ENCODE measurements around the gene WDTC1. TPM values are rescaled to one million over a fixed set of nuclear protein-coding genes. Genes with fewer than 3 reads are reported as not detected.

The WDTC1 gene
- total and polyA plus RNA-seq, 4 donors, result 19.8 to 41.0 (median 30.2) TPM

- TF ChIP-seq CTCF (IDR thresholded peaks at IDR 0.05; ENCODE audit: control extremely low read depth, extremely low read depth), result peak; percentile 99
- H3K27me3 ChIP-seq (ENCODE audit: control insufficient read depth in 3 of 3, insufficient read depth in 3 of 3, low read length in 2 of 3), result no peaks in the 10 kb centered on the region
- H3K9ac ChIP-seq (ENCODE audit: insufficient read depth in 1 of 2, low read length in 2 of 2), result peak overlapping the region in 1 of 2 donors; percentile 63
- peaks cover 0 to 55% (median 28%) of the 10 kb centered on the region in 4 donors for H3K36me3 ChIP-seq (ENCODE audit: control insufficient read depth in 4 of 4, insufficient read depth in 4 of 4, low read length in 4 of 4)
- WGBS, 2 donors, result 17 to 32% methylated on average over 5 of the region's 5 CpGs
- H3K4me1 ChIP-seq (ENCODE audit: control insufficient read depth in 5 of 5, insufficient read depth in 5 of 5, low read length in 5 of 5), result peaks cover 4 to 42% (median 13%) of the 10 kb centered on the region in 5 donors
- peak; percentile 94 to 97 (median 97) for DNase-seq
- peak overlapping the region; percentile 50 to 70 for H3K27ac ChIP-seq (ENCODE audit: low read depth in 1 of 2, low read length in 1 of 2)
- ATAC-seq (ENCODE audit: insufficient read depth, low FRiP score), result peak; percentile 87
- H3K9me3 ChIP-seq (ENCODE audit: control insufficient read depth in 4 of 4, insufficient read depth in 3 of 4, low read length in 3 of 4), result no peaks in the 10 kb centered on the region
- no peak overlapping the region for H3K4me3 ChIP-seq
Observed at GRCh38 chr1:27300341-27301051, 66.1 kb downstream of the WDTC1 start.

GRCh38 chr1:27301052-27301422 lies 66.6 kb downstream of the WDTC1 start:
- 78 to 82% methylated on average over 8 of the region's 8 CpGs for WGBS, 2 donors
- H3K27me3 ChIP-seq (ENCODE audit: control insufficient read depth in 3 of 3, insufficient read depth in 3 of 3, low read length in 2 of 3), result no peaks in the 10 kb centered on the region
- DNase-seq (no peak), ATAC-seq (ENCODE audit: insufficient read depth, low FRiP score) (no peak)
- no peak overlapping the region for H3K27ac ChIP-seq (ENCODE audit: low read depth in 1 of 2, low read length in 1 of 2)
- H3K9ac ChIP-seq (ENCODE audit: insufficient read depth in 1 of 2, low read length in 2 of 2), result peak overlapping the region in 1 of 2 donors; percentile 63
- H3K36me3 ChIP-seq (ENCODE audit: control insufficient read depth in 4 of 4, insufficient read depth in 4 of 4, low read length in 4 of 4), result peaks cover 0 to 57% (median 27%) of the 10 kb centered on the region in 4 donors
- H3K4me3 ChIP-seq, result no peak overlapping the region
- no peak for TF ChIP-seq CTCF (IDR thresholded peaks at IDR 0.05; ENCODE audit: control extremely low read depth, extremely low read depth)
- peaks cover 4 to 42% (median 13%) of the 10 kb centered on the region in 5 donors for H3K4me1 ChIP-seq (ENCODE audit: control insufficient read depth in 5 of 5, insufficient read depth in 5 of 5, low read length in 5 of 5)
- H3K9me3 ChIP-seq (ENCODE audit: control insufficient read depth in 4 of 4, insufficient read depth in 3 of 4, low read length in 3 of 4), result no peaks in the 10 kb centered on the region

GRCh38 chr1:27301582-27302199 lies 67.3 kb downstream of the WDTC1 start:
- Histone ChIP-seq H3K27ac (ENCODE audit: low read depth in 1 of 2, low read length in 1 of 2) (no peak overlapping the region), H3K4me1 (ENCODE audit: control insufficient read depth in 5 of 5, insufficient read depth in 5 of 5, low read length in 5 of 5) (peaks cover 4 to 42% (median 13%) of the 10 kb centered on the region in 5 donors), H3K27me3 (ENCODE audit: control insufficient read depth in 3 of 3, insufficient read depth in 3 of 3, low read length in 2 of 3) (no peaks in the 10 kb centered on the region), H3K36me3 (ENCODE audit: control insufficient read depth in 4 of 4, insufficient read depth in 4 of 4, low read length in 4 of 4) (peaks cover under 1 to 57% (median 27%) of the 10 kb centered on the region in 4 donors), H3K4me3 (no peak overlapping the region), H3K9me3 (ENCODE audit: control insufficient read depth in 4 of 4, insufficient read depth in 3 of 4, low read length in 3 of 4) (no peaks in the 10 kb centered on the region), H3K9ac (ENCODE audit: insufficient read depth in 1 of 2, low read length in 2 of 2) (no peak overlapping the region)
- ATAC-seq (ENCODE audit: insufficient read depth, low FRiP score) (no peak), DNase-seq (no peak)
- 89 to 93% methylated on average over 10 of the region's 10 CpGs for WGBS, 2 donors
- TF ChIP-seq CTCF (IDR thresholded peaks at IDR 0.05; ENCODE audit: control extremely low read depth, extremely low read depth), result no peak

Measured in lung (tissue), 12 donors.